HCT116 (cell line): ENCODE measurements around the gene SPATA21. TPM values are rescaled to one million over a fixed set of nuclear protein-coding genes. Genes with fewer than 3 reads are reported as not detected.

Experiments used
- ATAC-seq: fragments of 200-7000 bp; cut with Tn5 transposase; 2 replicates; pipeline ENCODE4 v1.9.1; 2020; ENCODE audit warnings: mild to moderate bottlenecking, moderate library complexity
- BruUV-seq: library from RNA; stranded (reverse); fragments of 400-500 nt; replicated peaks from 2 replicates; lab custom pipeline; 2021; lab: Mats Ljungman, UMichigan
- CTCF ChIA-PET: fragments of 300-600 bp; sonication (Branson Sonifier 250); formaldehyde crosslinking; loops from one replicate; lab custom pipeline; 2021; ENCODE audit warnings: antibody characterized with exemption; lab: Charles Lee
- POLR2A ChIA-PET: fragments of 300-600, 350-600 bp; sonication (Branson Sonifier 250); formaldehyde crosslinking; loops from one replicate; lab custom pipeline; 2021; ENCODE audit warnings: antibody characterized with exemption; lab: Charles Lee
- RAD21 ChIA-PET, 2 experiments: fragments of 300-600 bp; sonication (Branson Sonifier 250); formaldehyde crosslinking; loops; one replicate each; lab custom pipeline; 2023; ENCODE audit warnings: low total read pairs in 2 of 2; ENCODE audit not compliant: uncharacterized antibody in 2 of 2, unreplicated experiment in 2 of 2, low non-redundant PET in 1 of 2; lab: Charles Lee
- DNase-seq: peaks from one replicate; pipeline ENCODE4 v3.0.0-alpha.2; 2010; ENCODE audit warnings: low read depth, low spot score
- H2AFZ ChIP-seq: fragments of 200-600 bp; shearing (Covaris generic), sonication (generic); 2 replicates; pipeline ENCODE4 v1.6.1; 2017; ENCODE audit warnings: low read depth, mixed run types, mixed read lengths, antibody characterized with exemption, low read length; ENCODE audit not compliant: poor library complexity, severe bottlenecking
- H3K27ac ChIP-seq: 2 replicates; pipeline ENCODE4 v1.5.1; 2012; ENCODE audit warnings: low read depth, low read length
- H3K27me3 ChIP-seq: fragments of 200-600 bp; sonication (generic); 2 replicates; pipeline ENCODE4 v1.6.1; 2016; ENCODE audit warnings: mixed run types, low read length, mixed read lengths; ENCODE audit not compliant: insufficient read depth
- H3K36me3 ChIP-seq, 2 experiments: fragments of 200-500 bp in 1 of 2; fragments of 200-600 bp in 1 of 2; sonication (Bioruptor generic) in 1 of 2; sonication (generic) in 1 of 2; 2 replicates each; pipeline versions ENCODE4 v1.5.1 to v1.6.1; 2014 to 2016; ENCODE audit warnings: low read length in 2 of 2, inconsistent platforms in 1 of 2, mixed read lengths in 1 of 2, mixed run types in 1 of 2; ENCODE audit not compliant: insufficient read depth in 2 of 2, control insufficient read depth in 1 of 2
- H3K4me1 ChIP-seq, 2 experiments: fragments of 200-600 bp in 1 of 2; sonication (generic) in 1 of 2; 2 replicates each; pipeline versions ENCODE4 v1.5.1 to v1.6.1; 2012 to 2017; ENCODE audit warnings: low read length in 2 of 2, inconsistent platforms in 1 of 2, mild to moderate bottlenecking in 1 of 2, mixed read lengths in 1 of 2, mixed run types in 1 of 2, moderate library complexity in 1 of 2; ENCODE audit not compliant: insufficient read depth in 2 of 2, control insufficient read depth in 1 of 2
- H3K4me2 ChIP-seq: fragments of 200-600 bp; sonication (generic); 2 replicates; pipeline ENCODE4 v1.6.1; 2017; ENCODE audit warnings: mixed run types, low read length, mixed read lengths
- H3K4me3 ChIP-seq, 2 experiments: fragments of 200-600 bp in 1 of 2; sonication (generic) in 1 of 2; replicated peaks in 1 of 2; 2 replicates each; pipeline ENCODE4 v1.5.1; 2011 to 2016; ENCODE audit warnings: low read length in 2 of 2, control low read depth in 1 of 2, low read depth in 1 of 2, mild to moderate bottlenecking in 1 of 2, mixed read lengths in 1 of 2, mixed run types in 1 of 2
- H3K79me2 ChIP-seq: fragments of 200-600 bp; sonication (generic); 2 replicates; pipeline ENCODE4 v1.6.1; 2017; ENCODE audit warnings: mild to moderate bottlenecking, mixed run types, low read length, moderate library complexity, mixed read lengths; ENCODE audit not compliant: insufficient read depth
- H3K9ac ChIP-seq: fragments of 200-600 bp; sonication (generic); 2 replicates; pipeline ENCODE4 v1.6.1; 2016; ENCODE audit warnings: low read length, mixed read lengths
- H3K9me2 ChIP-seq: fragments of 200-600 bp; sonication (generic), shearing (Covaris generic); 2 replicates; pipeline ENCODE4 v1.6.1; 2017; ENCODE audit warnings: mixed run types, mild to moderate bottlenecking, moderate library complexity; ENCODE audit not compliant: insufficient read depth
- H3K9me3 ChIP-seq, 2 experiments: fragments of 200-500 bp in 1 of 2; fragments of 200-600 bp in 1 of 2; sonication (Bioruptor generic) in 1 of 2; sonication (generic) in 1 of 2; 2 replicates each; pipeline ENCODE4 v1.6.1; 2014 to 2017; ENCODE audit warnings: low read length in 2 of 2, mixed read lengths in 2 of 2, inconsistent platforms in 1 of 2, low read depth in 1 of 2, mild to moderate bottlenecking in 1 of 2, mixed run types in 1 of 2, moderate library complexity in 1 of 2; ENCODE audit not compliant: control insufficient read depth in 1 of 2, insufficient read depth in 1 of 2
- H4K20me1 ChIP-seq: fragments of 200-600 bp; sonication (generic), shearing (Covaris generic); 2 replicates; pipeline ENCODE4 v1.6.1; 2017; ENCODE audit warnings: mixed run types, mild to moderate bottlenecking, moderate library complexity; ENCODE audit not compliant: insufficient read depth
- CBX3 ChIP-seq: IDR thresholded peaks from 2 replicates; pipeline ENCODE4 v1.6.1; 2012; ENCODE audit warnings: low read depth
- CEBPB ChIP-seq: IDR thresholded peaks from 2 replicates; pipeline ENCODE4 v1.6.1; 2012; ENCODE audit warnings: low read depth
- ELF1 ChIP-seq: IDR thresholded peaks from 2 replicates; pipeline ENCODE4 v1.6.1; 2012; ENCODE audit warnings: low read depth, borderline replicate concordance
- EZH2 ChIP-seq: fragments of 200-600 bp; sonication (generic); IDR thresholded peaks from 2 replicates; pipeline ENCODE4 v1.6.1; 2017; ENCODE audit warnings: antibody characterized with exemption, mixed run types
- JUND ChIP-seq: IDR thresholded peaks from 2 replicates; pipeline ENCODE4 v1.6.1; 2012
- POLR2AphosphoS5 ChIP-seq: IDR thresholded peaks from 2 replicates; pipeline ENCODE4 v1.6.1; 2011; ENCODE audit warnings: mild to moderate bottlenecking, low read depth, low read length, moderate library complexity
- RAD21 ChIP-seq: IDR thresholded peaks from 2 replicates; pipeline ENCODE4 v1.6.1; 2012; ENCODE audit warnings: low read depth, mild to moderate bottlenecking
- SIN3A ChIP-seq: IDR thresholded peaks from 2 replicates; pipeline ENCODE4 v1.6.1; 2012; ENCODE audit warnings: low read depth
- SP1 ChIP-seq: IDR thresholded peaks from 2 replicates; pipeline ENCODE4 v1.6.1; 2012; ENCODE audit warnings: low read depth
- SRF ChIP-seq: IDR thresholded peaks from 2 replicates; pipeline ENCODE4 v1.6.1; 2012; ENCODE audit warnings: low read depth
- YY1 ChIP-seq: IDR thresholded peaks from 2 replicates; pipeline ENCODE4 v1.6.1; 2011; ENCODE audit warnings: low read length, low read depth, moderate library complexity, mild to moderate bottlenecking; ENCODE audit not compliant: insufficient replicate concordance; ENCODE audit errors: extremely low read depth
- intact Hi-C: fragments of 100-400 bp; cut with micrococcal nuclease; formaldehyde crosslinking; loops from 2 replicates; pipeline ENCODE4 v1.10.0; 2022
- total RNA-seq: library from RNA; stranded (reverse); gene quantifications from one replicate; pipeline ENCODE4 v1.2.1, GENCODE V29; 2021; ENCODE audit not compliant: unreplicated experiment
- TF ChIP-seq, protein P1 (sequence below): IDR thresholded peaks from 2 replicates; pipeline ENCODE4 v1.6.1; 2011; ENCODE audit warnings: mild to moderate bottlenecking, low read length, moderate library complexity; ENCODE audit not compliant: insufficient replicate concordance; ENCODE audit errors: extremely low read depth
- TF ChIP-seq, protein P2 (sequence below): IDR thresholded peaks from 2 replicates; pipeline ENCODE4 v1.6.1; 2012
- TF ChIP-seq, protein P3 (sequence below): IDR thresholded peaks from 2 replicates; pipeline ENCODE4 v1.6.1; 2012

Gene SPATA21
- total RNA-seq, 1 experiment from 2014 or later, result not detected

DNA sequence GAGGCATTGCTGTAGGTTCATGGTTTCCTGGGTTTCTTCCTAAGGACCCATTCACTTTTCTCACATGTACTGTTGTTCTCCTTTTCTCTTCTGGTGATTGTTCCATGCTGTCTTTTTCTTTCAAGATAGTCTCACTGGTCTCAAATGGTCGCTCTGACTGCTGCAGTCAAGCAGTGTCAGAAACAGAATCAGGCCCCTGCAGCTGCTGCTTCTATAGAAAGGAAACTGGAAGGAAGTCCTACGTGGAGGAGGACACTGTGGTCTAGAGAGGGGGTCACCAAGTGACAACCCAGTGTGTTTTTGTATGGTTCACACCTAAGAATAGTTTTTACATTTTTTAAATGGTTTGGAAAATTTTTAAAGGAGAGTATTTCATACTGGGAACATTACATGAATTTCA is 5.7 kb upstream of the SPATA21 start:
- Histone ChIP-seq H3K9ac (no peak overlapping the region), H3K4me1 (peaks cover 4 to 13% of the 10 kb centered on the region in 2 experiments; a peak in 3 of 4 replicates), H4K20me1 (no peaks in the 10 kb centered on the region), H3K4me2 (no peak overlapping the region), H3K4me3 (no peak overlapping the region), H3K79me2 (peaks cover 37% of the 10 kb centered on the region), H3K27ac (no peak overlapping the region), H2AFZ (no peak overlapping the region), H3K9me3 (no peaks in the 10 kb centered on the region), H3K27me3 (no peaks in the 10 kb centered on the region), H3K9me2 (no peaks in the 10 kb centered on the region), H3K36me3 (peaks cover 15 to 24% of the 10 kb centered on the region in 2 experiments; a peak in 3 of 4 replicates)
- DNase-seq, result no peak
- CTCF ChIA-PET, result no interaction called here
- POLR2A ChIA-PET, result no interaction called here
- TF ChIP-seq ELF1, result no peak
- no peak for TF ChIP-seq EZH2
- no peak for TF ChIP-seq CBX3
- TF ChIP-seq, protein P1, sequence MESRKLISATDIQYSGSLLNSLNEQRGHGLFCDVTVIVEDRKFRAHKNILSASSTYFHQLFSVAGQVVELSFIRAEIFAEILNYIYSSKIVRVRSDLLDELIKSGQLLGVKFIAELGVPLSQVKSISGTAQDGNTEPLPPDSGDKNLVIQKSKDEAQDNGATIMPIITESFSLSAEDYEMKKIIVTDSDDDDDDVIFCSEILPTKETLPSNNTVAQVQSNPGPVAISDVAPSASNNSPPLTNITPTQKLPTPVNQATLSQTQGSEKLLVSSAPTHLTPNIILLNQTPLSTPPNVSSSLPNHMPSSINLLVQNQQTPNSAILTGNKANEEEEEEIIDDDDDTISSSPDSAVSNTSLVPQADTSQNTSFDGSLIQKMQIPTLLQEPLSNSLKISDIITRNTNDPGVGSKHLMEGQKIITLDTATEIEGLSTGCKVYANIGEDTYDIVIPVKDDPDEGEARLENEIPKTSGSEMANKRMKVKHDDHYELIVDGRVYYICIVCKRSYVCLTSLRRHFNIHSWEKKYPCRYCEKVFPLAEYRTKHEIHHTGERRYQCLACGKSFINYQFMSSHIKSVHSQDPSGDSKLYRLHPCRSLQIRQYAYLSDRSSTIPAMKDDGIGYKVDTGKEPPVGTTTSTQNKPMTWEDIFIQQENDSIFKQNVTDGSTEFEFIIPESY, result no peak
- no peak for TF ChIP-seq POLR2AphosphoS5
- no peak for TF ChIP-seq CEBPB
- TF ChIP-seq SP1, result no peak
- TF ChIP-seq SRF, result no peak
- TF ChIP-seq, protein P2, sequence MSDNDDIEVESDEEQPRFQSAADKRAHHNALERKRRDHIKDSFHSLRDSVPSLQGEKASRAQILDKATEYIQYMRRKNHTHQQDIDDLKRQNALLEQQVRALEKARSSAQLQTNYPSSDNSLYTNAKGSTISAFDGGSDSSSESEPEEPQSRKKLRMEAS, result no peak
- TF ChIP-seq SIN3A, result no peak
- TF ChIP-seq, protein P3, sequence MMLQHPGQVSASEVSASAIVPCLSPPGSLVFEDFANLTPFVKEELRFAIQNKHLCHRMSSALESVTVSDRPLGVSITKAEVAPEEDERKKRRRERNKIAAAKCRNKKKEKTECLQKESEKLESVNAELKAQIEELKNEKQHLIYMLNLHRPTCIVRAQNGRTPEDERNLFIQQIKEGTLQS, result no peak
- TF ChIP-seq RAD21, result no peak
- TF ChIP-seq YY1, result no peak
- TF ChIP-seq JUND, result no peak
- intact Hi-C loops, result no loop called here
- no peak for ATAC-seq
- no TSS peak for BruUV-seq
- RAD21 ChIA-PET, result no interaction called here
